Measurements from ENCODE around the gene HIRA. TPM values are rescaled to one million over a fixed set of nuclear protein-coding genes. Genes with fewer than 3 reads are reported as not detected.

HIRA gene
- total and polyA plus RNA-seq, 2 of the 8 experiments (the other 6 are each of a cell fraction or from before 2014, with no cell fraction given), result 34.9 to 67.2 TPM

DNA sequence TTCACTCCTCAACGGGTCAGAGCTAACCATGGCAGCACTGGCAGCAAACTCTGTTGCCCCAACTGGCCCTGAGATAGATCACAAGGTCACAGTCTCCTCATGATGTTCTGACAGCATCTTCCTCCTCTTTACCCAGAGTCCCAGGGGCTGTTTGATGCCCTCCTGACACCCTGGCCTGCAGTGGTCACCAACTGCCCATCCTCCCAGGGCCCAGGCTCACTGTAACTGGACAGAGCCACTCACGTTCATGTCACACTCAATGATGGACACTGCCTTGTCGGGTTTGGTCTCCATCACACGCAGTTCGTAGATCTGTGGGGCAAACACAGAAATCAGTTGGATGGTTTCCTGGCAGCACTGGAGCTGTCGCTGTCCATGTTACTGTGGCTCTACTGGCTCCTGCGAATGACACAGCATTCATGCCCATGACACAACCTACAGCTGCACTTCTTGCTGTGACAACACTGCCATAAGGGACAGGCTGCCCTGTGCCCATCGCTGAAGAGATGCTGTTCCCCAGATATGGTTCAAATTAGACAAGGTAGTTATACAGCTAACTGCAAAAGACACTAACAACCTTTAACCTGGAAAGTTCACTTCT is 26.4 kb upstream of the HIRA start:
- Histone ChIP-seq H2BK5ac (ENCODE audit: low read depth, low read length) (no peak overlapping the region), H3K79me1 (ENCODE audit: low read depth, low read length) (no peaks in the 10 kb centered on the region; the same call in 1 of the 2 replicates), H3K4me1 (replicated peaks in 1 of 4; ENCODE audit: control insufficient read depth in 3 of 4, insufficient read depth in 4 of 4, low read length in 3 of 4) (no peaks in the 10 kb centered on the region), H3K4ac (replicated peaks; ENCODE audit: insufficient read length, low read depth, low read length) (no peak overlapping the region), H3K79me2 (ENCODE audit: control insufficient read depth in 1 of 2, insufficient read depth in 2 of 2, low read length in 2 of 2) (no peaks in the 10 kb centered on the region), H4K20me1 (replicated peaks in 1 of 2; ENCODE audit: control insufficient read depth in 1 of 2, insufficient read depth in 2 of 2, low read length in 2 of 2) (peaks cover 0 to 8% of the 10 kb centered on the region in 2 experiments), H3K27me3 (replicated peaks in 1 of 4; ENCODE audit: control insufficient read depth in 3 of 4, extremely low read depth in 1 of 4, insufficient read depth in 3 of 4, low read length in 3 of 4) (no peaks in the 10 kb centered on the region), H2AK5ac (ENCODE audit: low read depth, low read length) (no peak overlapping the region), H2BK20ac (ENCODE audit: low read length) (no peak overlapping the region), H3K27ac (ENCODE audit: low read depth, low read length) (no peak overlapping the region), H4K91ac (replicated peaks; ENCODE audit: insufficient read length, low read length) (no peak overlapping the region), H3K4me2 (ENCODE audit: insufficient read depth in 1 of 2, low read depth in 2 of 2, low read length in 2 of 2) (no peak overlapping the region), H3K23ac (ENCODE audit: insufficient read length) (no peak overlapping the region), H3K56ac (replicated peaks; ENCODE audit: insufficient read length, low read depth, low read length) (no peak overlapping the region), H4K8ac (ENCODE audit: extremely low read depth, insufficient read depth, low read length) (no peak overlapping the region), H3K9me3 (ENCODE audit: insufficient read depth in 2 of 2, low read depth in 1 of 2, low read length in 1 of 2) (no peaks in the 10 kb centered on the region), H2BK12ac (ENCODE audit: low read depth, low read length) (no peak overlapping the region), H2BK15ac (ENCODE audit: low read length) (no peak overlapping the region), H3K9ac (replicated peaks in 1 of 4; ENCODE audit: extremely low read depth in 1 of 4, low read depth in 3 of 4, low read length in 3 of 4) (no peak overlapping the region), H2AFZ (ENCODE audit: low read length) (no peak overlapping the region), H3K23me2 (ENCODE audit: low read depth, low read length) (no peaks in the 10 kb centered on the region), H3K14ac (ENCODE audit: insufficient read length) (no peak overlapping the region), H3K36me3 (ENCODE audit: control insufficient read depth in 2 of 4, insufficient read depth in 4 of 4, low read length in 3 of 4) (peaks cover 7 to 58% (median 36%) of the 10 kb centered on the region in 4 experiments), H4K5ac (ENCODE audit: insufficient read length, low read depth, low read length) (no peak overlapping the region), H3K18ac (ENCODE audit: extremely low read depth, low read length) (no peak overlapping the region), H3K4me3 (ENCODE audit: extremely low read depth in 1 of 4, insufficient read depth in 2 of 4, low read depth in 3 of 4, low read length in 4 of 4) (no peak overlapping the region), H2BK120ac (replicated peaks; ENCODE audit: low read depth, low read length) (no peak overlapping the region)
- 94% methylated on average over 8 of the region's 8 CpGs; no CpG with 5 or more reads in 1 of the 2 experiments for WGBS, 2 experiments (ENCODE audit: extremely low coverage in 1 of 2, insufficient coverage in 1 of 2, insufficient read length in 1 of 2, insufficient replicate concordance in 2 of 2, low coverage in 1 of 2, low lambda C conversion rate in 2 of 2, missing lambda C conversion rate in 1 of 2)
- DNase-seq (ENCODE audit: low read depth in 1 of 2, low spot score in 2 of 2) (no peak), FAIRE-seq (no peak)
- ChIA-PET CTCF (ENCODE audit: partially characterized antibody) (no interaction called here), POLR2A (ENCODE audit: partially characterized antibody) (interaction anchor here (1.0 to 1.3 kb wide), 2 partner anchors 10 to 38 kb away, joined by 3 to 11 read pairs; partner anchors contain the start of gene C22orf39)
- TF ChIP-seq USF2 (IDR thresholded peaks at IDR 0.05; ENCODE audit: low read length) (no peak), POU5F1 (IDR thresholded peaks at IDR 0.05; ENCODE audit: low read depth, low read length) (no peak), MAX (IDR thresholded peaks at IDR 0.05) (no peak), GABPA (IDR thresholded peaks at IDR 0.05; ENCODE audit: borderline replicate concordance, insufficient read depth, low read length) (no peak), EZH2 (IDR thresholded peaks at IDR 0.05; ENCODE audit: low read depth, low read length, severe bottlenecking) (no peak), TAF7 (optimal IDR thresholded peaks at IDR 0.05; ENCODE audit: borderline replicate concordance, low read depth, low read length) (no peak), RNF2 (IDR thresholded peaks at IDR 0.05; ENCODE audit: borderline replicate concordance, low read depth, low read length, missing control alignments, poor library complexity, severe bottlenecking) (no peak), POLR2A (IDR thresholded peaks at IDR 0.05; ENCODE audit: control extremely low read depth in 1 of 2, low read depth in 2 of 2, low read length in 2 of 2) (no peak)
- TF ChIP-seq, protein P1, sequence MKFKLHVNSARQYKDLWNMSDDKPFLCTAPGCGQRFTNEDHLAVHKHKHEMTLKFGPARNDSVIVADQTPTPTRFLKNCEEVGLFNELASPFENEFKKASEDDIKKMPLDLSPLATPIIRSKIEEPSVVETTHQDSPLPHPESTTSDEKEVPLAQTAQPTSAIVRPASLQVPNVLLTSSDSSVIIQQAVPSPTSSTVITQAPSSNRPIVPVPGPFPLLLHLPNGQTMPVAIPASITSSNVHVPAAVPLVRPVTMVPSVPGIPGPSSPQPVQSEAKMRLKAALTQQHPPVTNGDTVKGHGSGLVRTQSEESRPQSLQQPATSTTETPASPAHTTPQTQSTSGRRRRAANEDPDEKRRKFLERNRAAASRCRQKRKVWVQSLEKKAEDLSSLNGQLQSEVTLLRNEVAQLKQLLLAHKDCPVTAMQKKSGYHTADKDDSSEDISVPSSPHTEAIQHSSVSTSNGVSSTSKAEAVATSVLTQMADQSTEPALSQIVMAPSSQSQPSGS (IDR thresholded peaks at IDR 0.05; ENCODE audit: low read length), result no peak
